Psoas muscle (tissue), 8 donors: Measurements from ENCODE around the gene MNX1. TPM values are rescaled to one million over a fixed set of nuclear protein-coding genes. Genes with fewer than 3 reads are reported as not detected.

Experiments
- ATAC-seq, 4 donors: fragments of 200-7000 bp; cut with Tn5 transposase; one replicate each; pipeline ENCODE4 v1.9.1; 2020; ENCODE audit warnings: moderate library complexity in 3 of 4, mild to moderate bottlenecking in 2 of 4
- DNase-seq, 2 donors: peaks; one replicate each; pipeline ENCODE4 v3.0.0-alpha.2; 2020
- H3K27ac ChIP-seq: fragments of 200-600 bp; one replicate; pipeline ENCODE4 v1.8.0; 2022
- H3K27me3 ChIP-seq, 3 donors: fragments of 200-600 bp in 1 of 3; one replicate each; pipeline versions ENCODE4 v1.6.1 to v1.8.0; 2013 to 2022; ENCODE audit warnings: low read length in 2 of 3, mild to moderate bottlenecking in 2 of 3, moderate library complexity in 1 of 3; ENCODE audit not compliant: insufficient read depth in 3 of 3
- H3K36me3 ChIP-seq, 2 donors: fragments of 200-600 bp in 1 of 2; one replicate each; pipeline versions ENCODE4 v1.6.1 to v1.8.0; 2013 to 2022; ENCODE audit warnings: low read depth in 1 of 2, mild to moderate bottlenecking in 1 of 2, moderate library complexity in 1 of 2; ENCODE audit not compliant: insufficient read depth in 1 of 2
- H3K4me1 ChIP-seq: fragments of 200-600 bp; one replicate; pipeline ENCODE4 v1.8.0; 2022
- H3K4me3 ChIP-seq: fragments of 200-600 bp; one replicate; pipeline ENCODE4 v1.8.0; 2022; ENCODE audit warnings: mild to moderate bottlenecking
- H3K9me3 ChIP-seq: fragments of 200-600 bp; one replicate; pipeline ENCODE4 v1.8.0; 2022
- CTCF ChIP-seq: fragments of 200-600 bp; IDR thresholded peaks from one replicate; pipeline ENCODE4 v1.8.0; 2022; ENCODE audit warnings: antibody characterized with exemption
- WGBS, 3 donors: extraction: QIAGEN DNeasy Blood & Tissue Kit; methylation state at CpG; one replicate each; pipeline versions ENCODE4 v1.1.6 to v1.1.7; 2013; 5-methylcytosine and 5-hydroxymethylcytosine counted together
- intact Hi-C, 2 donors: fragments of 100-400 bp; cut with DNase I; formaldehyde crosslinking; loops; one replicate each; pipeline versions ENCODE4 v1.11.0 to v1.14.2; 2022
- polyA plus RNA-seq, 3 donors: library from polyadenylated mRNA; stranded (reverse); fragments of 200-250 nt; gene quantifications; one replicate each; pipeline ENCODE4 v1.2.3, GENCODE V29; 2013
- total RNA-seq, 4 donors: library from RNA; stranded (reverse); fragmentation: NEBNext Ultra II Directional in 2 of 4; extraction: Animal tissue kit (Norgen Biotek cat#: 25700) in 2 of 4; gene quantifications; one replicate each; pipeline versions ENCODE4 v1.2.1 to v1.2.4, GENCODE V29; 2021 to 2023
- donor health status: healthy with polysubstance abuse.
- donor health status: DM: no; HTN: no; CAD: no; lungs with moderate emphysema.
- donor health status: Bipolar disorder and iron deficiency.
- donor health status: healthy.
- donor health status: DM: yes; HTN: yes; CAD: no.
- donor health status: DM: no; HTN: no; CAD: no.
- donor health status: DM: no; HTN: no; CAD: no.
- donor health status: DM: yes; HTN: yes; CAD: no.

MNX1 gene
- total and polyA plus RNA-seq, 7 donors: not detected

DNA sequence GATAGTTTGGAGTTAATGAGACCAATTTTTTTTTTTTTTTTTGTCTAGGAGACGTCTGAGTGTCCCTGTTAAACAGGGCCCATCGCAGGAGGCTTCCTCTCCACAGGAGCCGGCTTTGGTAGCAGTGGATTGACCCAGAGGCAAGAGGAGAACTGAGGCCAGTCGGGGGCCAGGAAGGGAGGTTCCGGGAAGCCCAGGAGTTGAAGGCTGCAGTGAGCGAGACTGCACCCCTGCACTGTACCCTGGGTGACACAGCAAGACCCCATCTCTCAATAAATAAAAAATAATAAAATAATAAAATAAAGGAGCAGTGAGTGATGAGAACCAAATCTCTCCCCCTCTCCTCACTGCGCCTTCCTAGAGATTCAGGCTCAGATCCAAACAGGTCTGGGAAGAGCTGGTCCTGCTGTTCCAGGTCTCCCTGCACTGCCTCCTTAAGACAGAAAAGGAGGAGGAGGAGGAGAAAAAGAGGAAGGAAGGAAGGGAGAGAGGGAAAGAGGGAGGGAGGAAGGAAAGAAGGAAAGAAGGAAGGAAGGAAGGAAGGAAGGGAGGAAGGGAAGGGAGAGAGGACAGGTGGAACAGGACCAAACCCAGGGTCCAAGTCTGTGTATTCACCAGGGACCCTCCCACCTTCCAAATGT is 3.5 kb downstream of the MNX1 start:
- Histone ChIP-seq H3K4me1 (peaks cover 31% of the 10 kb centered on the region), H3K9me3 (no peaks in the 10 kb centered on the region), H3K4me3 (no peak overlapping the region), H3K27ac (no peak overlapping the region), H3K36me3 (no peaks in the 10 kb centered on the region), H3K27me3 (peaks cover 0 to 96% (median 80%) of the 10 kb centered on the region in 3 donors)
- DNase-seq: no peak
- intact Hi-C loops: no loop called here
- no peak for ATAC-seq
- no peak for TF ChIP-seq CTCF
- WGBS, 3 donors: 24 to 34% (median 33%) methylated on average over 7 of the region's 7 CpGs

DNA sequence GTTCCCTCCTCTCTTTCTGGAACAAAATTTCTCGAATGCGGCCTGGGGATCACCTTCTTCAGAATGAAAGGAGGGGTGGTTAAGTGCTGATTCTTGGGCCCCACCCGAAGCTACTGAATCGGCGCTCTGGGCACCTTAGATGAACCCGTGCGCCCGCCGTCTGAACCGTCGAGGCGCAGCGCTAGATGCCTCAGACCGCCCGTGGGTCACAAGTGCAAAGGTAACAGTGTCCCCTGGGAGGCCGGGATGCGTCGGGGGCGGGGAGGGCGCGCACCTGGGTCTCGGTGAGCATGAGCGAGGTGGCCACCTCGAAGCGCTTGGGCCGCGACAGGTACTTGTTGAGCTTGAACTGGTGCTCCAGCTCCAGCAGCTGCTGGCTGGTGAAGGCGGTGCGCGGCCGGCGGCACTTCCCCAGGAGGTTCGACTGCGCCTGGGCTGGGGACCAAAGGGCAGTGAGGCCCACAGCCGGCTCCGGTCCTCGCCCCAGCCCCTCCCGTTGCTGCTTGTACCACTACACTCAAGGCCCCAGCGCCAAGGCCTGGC is 4.2 kb downstream of the MNX1 start:
- Histone ChIP-seq H3K36me3 (no peaks in the 10 kb centered on the region), H3K4me3 (no peak overlapping the region), H3K27ac (no peak overlapping the region), H3K9me3 (no peaks in the 10 kb centered on the region), H3K4me1 (peaks cover 29% of the 10 kb centered on the region), H3K27me3 (peaks cover 0 to 96% (median 74%) of the 10 kb centered on the region in 3 donors)
- intact Hi-C loops: no loop called here
- no peak for TF ChIP-seq CTCF
- WGBS, 3 donors: 5 to 7% (median 6%) methylated on average over 39 of the region's 39 CpGs
- DNase-seq (peak in 1 of 2 donors; percentile 44), ATAC-seq (no peak)

DNA sequence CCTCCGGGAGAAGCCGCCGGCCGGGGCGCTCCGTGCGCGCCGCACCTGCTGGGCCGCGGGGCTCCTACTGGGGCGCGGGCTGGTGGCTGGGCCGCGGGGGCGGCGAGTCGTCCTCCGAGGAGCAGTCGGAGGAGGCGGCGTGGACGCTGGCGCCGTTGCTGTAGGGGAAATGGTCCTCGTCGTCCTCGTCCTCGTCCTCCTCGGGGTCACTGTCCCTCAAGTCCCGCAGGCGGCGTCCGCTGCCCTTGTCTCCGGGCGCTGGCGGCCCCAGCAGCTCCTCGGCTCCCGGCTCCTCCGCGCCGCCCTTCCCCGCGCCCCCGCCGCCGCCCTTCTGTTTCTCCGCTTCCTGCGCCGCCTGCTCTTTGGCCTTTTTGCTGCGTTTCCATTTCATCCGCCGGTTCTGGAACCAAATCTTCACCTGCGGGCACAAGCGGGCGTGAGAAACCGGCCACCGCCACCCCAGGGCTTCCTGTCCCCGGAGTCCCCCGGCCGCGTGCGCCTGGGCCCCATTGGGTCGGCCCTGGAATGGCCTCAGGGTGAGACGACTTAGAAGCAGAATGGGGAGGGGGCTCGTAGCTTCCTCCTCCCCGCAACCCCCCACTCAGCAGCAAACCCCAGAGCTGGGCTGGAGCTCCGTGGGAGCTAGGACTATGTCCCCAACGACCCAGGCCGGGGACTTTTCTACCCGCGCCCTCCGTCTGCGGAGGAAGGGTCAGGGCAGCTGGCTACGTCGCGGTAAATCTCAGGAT is 4.8 kb downstream of the MNX1 start:
- ATAC-seq: no peak
- peak overlapping the region; percentile 17 for H3K4me3 ChIP-seq
- WGBS, 3 donors: 2 to 3% (median 2%) methylated on average over 47 to 77 of the region's 77 CpGs
- peak in 1 of 2 donors; percentile 38 for DNase-seq
- H3K27ac ChIP-seq: no peak overlapping the region
- H3K36me3 ChIP-seq: no peaks in the 10 kb centered on the region
- no peaks in the 10 kb centered on the region for H3K9me3 ChIP-seq
- H3K4me1 ChIP-seq: peaks cover 28% of the 10 kb centered on the region
- H3K27me3 ChIP-seq: peaks cover 0 to 96% (median 73%) of the 10 kb centered on the region in 3 donors
- TF ChIP-seq CTCF: no peak
- intact Hi-C loops: no loop called here

DNA sequence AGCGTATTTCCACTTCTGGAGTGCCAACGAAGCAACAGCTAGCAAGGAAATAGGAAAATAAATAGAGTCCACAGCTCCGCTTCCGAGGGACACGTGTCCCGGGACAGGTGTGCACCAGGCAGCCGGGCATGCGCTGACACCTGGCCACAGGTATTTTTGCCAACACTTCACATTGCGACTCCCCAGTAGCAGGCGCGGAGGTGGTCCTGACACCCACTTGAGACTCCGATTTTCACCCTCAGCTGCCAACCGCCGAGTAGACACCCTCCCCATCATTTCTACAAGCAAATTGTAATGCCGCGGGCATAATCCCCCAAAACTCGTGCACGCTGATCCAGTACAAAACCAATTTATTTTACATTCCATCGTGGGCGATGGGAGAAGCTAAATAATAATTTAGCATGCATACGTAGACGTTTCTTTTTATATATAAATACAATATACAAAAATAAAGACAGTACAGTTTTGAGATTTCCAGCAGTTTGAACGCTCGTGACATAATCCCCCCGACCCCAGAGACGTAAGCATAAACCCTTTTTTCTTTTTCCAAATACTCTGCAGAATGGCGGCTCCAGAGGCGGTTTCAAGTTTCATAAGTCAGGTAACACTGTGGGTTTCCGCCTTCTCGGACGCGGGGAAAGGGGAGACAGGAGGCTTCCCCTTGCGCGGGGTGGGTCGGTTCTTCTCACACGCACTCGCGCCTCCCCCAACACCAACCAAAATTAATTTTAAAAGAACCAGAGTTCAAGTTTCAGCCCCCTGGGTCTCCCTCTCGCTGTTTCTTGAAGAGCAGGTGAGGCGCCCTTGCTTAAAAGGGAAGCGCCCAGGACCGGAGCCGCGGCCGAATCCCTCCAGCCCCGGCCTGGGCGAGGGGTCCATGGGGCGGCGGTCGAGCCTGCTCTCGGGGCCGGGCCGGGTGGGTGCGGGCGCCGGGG is 5.7 kb downstream of the MNX1 start:
- Histone ChIP-seq H3K27ac (no peak overlapping the region), H3K36me3 (no peaks in the 10 kb centered on the region), H3K4me1 (peaks cover 33% of the 10 kb centered on the region), H3K9me3 (no peaks in the 10 kb centered on the region), H3K4me3 (peak overlapping the region; percentile 43), H3K27me3 (peaks cover 0 to 97% (median 66%) of the 10 kb centered on the region in 3 donors)
- DNase-seq (no peak), ATAC-seq (no peak)
- TF ChIP-seq CTCF: no peak
- intact Hi-C loops: no loop called here
- WGBS, 3 donors: 5 to 6% (median 5%) methylated on average over 51 to 56 of the region's 56 CpGs
